CD4-positive, alpha-beta T cell treated with Interleukin-1 beta for 1 hour (primary cell): ENCODE data around the gene RYK.
"Not testable (repeated sequence)": the region's sequence is repeated elsewhere in the genome, so short reads cannot be mapped to it uniquely, and the experiment has no call there.

ENCODE experiments used
- DNase-seq, 2 donors: peaks; one replicate each; pipeline ENCODE4 v3.0.0-alpha.2; 2020 to 2022

Gene RYK

DNA sequence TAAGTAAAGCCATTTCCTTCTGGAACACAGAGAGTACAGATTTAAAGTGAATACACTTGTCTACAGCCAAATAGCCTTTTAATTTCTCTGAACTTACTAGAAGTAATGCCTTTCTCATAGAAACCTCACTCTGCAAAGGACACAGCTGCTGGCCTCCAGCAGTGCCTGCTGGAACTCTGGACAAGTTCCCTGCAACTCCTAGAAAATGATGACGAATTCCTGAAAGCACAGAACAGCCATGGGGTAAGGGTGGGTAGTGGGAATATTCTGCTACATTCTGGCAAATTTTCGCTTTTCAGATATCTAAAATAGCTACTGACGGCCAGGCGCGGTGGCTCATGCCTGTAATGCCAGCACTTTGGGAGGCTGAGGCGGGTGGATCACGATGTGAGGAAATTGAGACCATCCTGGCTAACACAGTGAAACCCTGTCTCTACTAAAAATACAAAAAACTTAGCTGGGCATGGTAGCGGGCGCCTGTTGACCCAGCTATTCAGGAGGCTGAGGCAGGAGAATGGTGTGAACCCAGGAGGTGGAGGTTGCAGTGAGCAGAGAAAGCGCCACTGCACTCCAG is 34.4 kb downstream of the RYK start:
- DNase-seq = no peak

GRCh38 chr3:134214239-134214638 is 36.4 kb downstream of the RYK start:
- no peak for DNase-seq

- peak; percentile 73 to 80 for DNase-seq
Observed at GRCh38 chr3:134212967-134213665, 37.5 kb downstream of the RYK start.

GRCh38 chr3:134211797-134212196 is 38.9 kb downstream of the RYK start:
- DNase-seq = peak; percentile 2 to 11

DNA sequence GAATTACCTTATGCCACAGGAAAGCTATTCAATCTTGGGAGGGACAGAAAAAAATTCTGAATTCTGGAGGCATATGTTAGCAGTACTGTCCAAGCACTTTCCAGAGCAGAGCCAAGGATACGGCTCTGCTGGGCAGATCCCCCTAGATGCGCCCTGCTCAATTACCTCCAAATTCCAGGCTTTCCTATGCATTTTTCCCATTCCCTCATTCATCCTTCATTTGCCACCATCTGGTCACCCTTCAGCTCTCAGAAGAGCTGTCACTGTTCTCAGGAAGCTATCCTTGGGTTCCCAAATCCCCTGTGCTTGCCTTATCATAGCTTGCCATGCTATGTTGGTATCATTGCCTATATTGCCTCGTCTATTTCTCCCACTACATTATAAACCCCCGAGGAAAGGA is 45.2 kb downstream of the RYK start:
- no peak for DNase-seq

DNA sequence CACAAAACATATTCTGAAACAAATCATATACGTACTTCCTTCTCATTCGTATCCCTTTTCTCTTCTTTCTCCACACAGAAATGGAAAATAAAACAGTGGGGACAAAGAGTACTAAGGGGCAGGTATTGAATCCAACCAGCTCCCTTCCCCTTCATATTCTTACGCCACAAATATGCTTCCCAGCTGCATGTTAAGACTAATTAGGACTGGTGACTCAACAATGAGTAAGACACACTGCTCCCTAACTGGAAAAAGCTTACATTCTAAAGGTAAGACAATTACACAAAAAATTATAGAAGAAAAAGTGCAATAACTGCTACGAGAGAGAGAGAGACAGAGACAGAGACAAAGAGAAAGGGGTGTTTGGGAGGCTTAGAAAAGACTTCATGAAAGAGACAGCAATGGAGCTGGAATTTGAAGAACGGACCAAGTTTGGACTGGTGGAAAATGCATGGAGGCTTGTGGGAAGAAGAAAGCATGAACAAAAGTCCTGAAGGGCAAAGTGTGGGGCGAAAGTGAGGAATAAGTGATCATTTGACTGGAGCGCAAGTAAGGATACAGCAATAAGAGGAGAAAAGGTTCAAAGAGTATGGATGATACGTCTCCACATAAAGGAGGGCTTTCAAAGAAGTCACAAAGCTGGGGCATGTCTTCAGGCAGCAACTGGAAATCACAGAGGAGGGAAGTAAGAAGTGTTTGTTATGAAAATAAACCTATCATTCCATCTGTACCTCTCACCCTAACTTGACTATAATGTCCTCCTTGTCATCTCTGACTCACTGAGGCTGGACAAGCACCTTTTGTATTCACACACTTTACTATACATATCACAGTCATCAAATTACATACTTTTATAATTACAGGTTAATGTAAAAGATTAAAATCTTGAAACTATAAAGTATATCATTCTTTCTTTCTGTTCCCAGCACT is 49.2 kb downstream of the RYK start:
- DNase-seq = no peak

- not testable (repeated sequence) for DNase-seq
Observed at GRCh38 chr3:134199880-134200279, 50.8 kb downstream of the RYK start.

DNA sequence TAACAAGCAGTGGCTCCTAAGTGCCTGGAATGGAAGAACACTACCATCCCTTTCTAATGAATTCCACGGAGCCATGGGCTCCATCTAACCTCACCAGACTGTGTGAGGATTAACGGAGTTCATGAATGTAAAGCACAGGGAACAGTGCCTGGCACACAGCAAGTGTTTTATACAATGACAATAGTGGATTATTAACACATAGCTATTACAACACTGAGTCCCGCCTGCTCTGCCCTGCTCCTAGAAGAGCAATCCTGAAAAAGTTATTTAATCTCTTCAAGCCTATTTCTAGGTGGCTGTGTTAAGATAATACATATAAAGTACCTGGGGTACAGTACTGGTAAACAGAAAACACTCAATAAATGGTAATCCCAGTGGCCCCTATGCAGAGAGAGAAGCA is 51.4 kb downstream of the RYK start:
- no peak for DNase-seq

DNA sequence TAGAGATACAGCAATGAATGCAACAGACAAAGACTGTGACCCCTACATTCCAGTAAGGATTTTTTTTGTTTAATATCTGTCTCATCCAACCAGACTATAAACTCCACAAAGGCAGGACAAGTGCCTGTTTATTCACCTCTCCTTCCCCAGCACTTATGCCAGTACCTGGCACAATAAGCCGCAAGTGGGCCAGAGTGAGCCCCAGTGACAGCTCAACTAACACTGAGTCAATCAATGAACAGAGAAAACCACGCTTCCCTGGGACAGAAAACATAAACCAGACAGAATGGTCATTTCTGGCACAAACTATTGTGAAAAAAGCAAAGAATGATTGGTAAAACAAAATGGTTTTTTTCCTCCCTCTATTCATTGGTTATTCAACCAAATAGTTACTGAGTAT is 52.2 kb downstream of the RYK start:
- no peak for DNase-seq

- peak in 1 of 2 donors; percentile 54 for DNase-seq
Observed at GRCh38 chr3:134197681-134198261, 52.9 kb downstream of the RYK start.

DNA sequence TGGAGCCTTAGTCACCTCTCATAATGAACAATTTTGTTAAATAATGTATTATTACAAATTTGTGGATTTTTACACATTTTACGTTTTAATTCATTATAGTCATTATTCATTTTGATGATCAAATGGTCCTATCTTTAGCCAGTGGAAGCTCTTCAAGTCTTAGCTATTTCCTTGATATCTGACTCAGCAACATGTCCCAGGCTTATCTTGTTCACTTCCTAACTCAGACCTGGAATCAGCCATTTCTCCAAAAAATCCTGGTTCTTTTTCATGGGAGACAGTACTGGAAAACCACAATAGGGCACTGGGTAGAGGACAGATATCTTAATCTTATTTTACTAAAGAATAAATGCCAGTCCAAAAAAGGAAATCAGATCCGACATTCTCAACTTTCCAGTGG is 56.4 kb downstream of the RYK start:
- no peak for DNase-seq

GRCh38 chr3:134190250-134190649 is 60.4 kb downstream of the RYK start:
- DNase-seq = no peak

DNA sequence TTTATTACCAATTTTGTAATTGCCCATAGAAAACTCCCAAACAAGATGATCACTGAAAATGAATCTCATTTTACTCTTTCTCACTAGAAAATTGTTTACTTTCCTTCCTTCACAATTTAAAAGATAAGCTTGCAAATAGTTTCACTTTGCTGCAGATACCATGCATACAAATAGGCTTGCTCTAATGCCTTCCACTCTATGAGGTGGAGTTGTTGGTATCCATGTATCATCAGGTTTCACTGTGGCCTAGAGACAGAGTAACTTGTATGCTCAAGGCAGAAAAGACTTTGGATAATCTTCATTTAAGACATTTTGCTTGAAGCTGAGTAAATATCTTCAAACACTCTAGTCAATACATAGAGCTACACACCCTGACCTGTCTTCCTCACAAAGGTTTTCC is 60.8 kb downstream of the RYK start:
- no peak for DNase-seq

DNA sequence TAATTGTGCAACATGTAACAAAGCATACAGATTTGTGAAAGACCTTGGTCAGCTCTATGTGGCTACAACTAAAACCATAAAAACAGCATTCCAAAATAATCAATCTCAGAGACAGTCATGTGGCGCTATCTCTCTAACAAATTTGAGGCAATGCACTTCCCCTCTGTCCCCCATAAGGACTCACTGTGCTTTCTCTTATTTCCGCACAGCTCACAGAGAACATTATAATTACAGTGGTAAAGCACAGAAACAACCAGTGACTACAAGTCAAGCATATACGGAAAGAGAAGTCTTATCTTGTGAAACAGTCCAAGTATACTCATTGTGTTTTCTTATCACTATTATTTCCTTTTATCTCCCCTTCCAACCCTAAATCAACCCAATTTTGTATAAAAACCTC is 64.3 kb downstream of the RYK start:
- no peak for DNase-seq

- no peak for DNase-seq
Observed at GRCh38 chr3:134180761-134181160, 69.9 kb downstream of the RYK start.

GRCh38 chr3:134179508-134179907 is 71.2 kb downstream of the RYK start:
- DNase-seq = no peak

GRCh38 chr3:134163096-134163495 is 87.6 kb downstream of the RYK start:
- DNase-seq = no peak

DNA sequence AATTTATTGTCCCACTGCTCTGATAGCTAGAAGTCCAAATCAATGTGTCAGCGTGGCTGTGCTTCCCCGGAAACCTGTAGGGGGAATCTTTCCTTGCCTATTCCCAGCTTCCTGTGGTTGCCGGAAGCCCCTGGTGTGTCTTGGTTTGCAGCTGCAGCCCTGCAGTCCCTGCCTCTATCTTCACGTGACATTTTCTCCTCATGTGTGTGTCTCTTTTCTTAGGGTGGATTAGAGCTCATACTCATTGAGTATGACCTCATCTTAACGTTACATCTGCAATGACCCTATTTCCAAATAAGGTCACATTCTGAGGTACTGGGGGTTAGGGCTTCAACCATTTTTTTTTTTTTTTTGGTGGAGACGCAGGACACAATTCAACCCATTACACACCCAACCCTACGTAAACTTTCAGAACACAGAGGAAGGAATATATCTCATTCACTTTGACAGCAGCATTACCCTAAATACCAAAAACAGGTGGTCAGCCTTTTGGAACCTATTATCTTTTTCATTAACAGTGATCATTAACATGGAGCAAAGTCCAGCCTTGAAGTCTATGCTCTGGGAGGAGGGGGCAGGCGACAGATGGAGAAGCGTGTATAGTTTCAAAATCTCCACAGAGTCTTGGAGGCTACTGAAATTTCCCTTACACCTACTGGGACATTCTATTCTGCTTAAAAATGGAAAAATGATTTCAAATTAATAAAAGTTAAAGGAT is 88.6 kb downstream of the RYK start:
- no peak for DNase-seq

- DNase-seq = no peak
Observed at GRCh38 chr3:134155446-134155845, 95.2 kb downstream of the RYK start.

GRCh38 chr3:134153761-134154160 is 96.9 kb downstream of the RYK start:
- no peak for DNase-seq

GRCh38 chr3:134150476-134150875 is 100.2 kb downstream of the RYK start:
- no peak for DNase-seq

GRCh38 chr3:134149286-134149685 is 101.4 kb downstream of the RYK start:
- no peak for DNase-seq

DNA sequence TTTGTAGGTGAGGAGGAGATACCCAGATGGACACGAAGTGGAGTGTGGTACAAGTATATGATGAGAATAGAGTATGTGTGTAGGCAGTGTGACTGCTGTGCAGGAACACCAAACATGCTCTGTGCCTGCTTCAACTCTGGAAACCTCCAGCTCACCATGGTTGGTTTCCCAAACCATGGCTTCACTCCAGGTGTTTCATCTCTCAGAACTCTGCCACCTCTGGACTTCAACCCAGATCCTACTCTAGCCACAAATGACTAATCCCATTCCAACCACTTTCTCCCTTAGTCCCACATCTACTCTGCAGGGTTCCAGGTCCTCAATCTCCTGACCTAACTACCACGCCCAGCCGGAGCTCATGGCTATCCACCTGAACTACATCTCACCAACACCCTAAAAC is 102.1 kb downstream of the RYK start:
- DNase-seq = no peak
